ENCODE measurements around the gene HMCN2. TPM values are rescaled to one million over a fixed set of nuclear protein-coding genes. Genes with fewer than 3 reads are reported as not detected.

HMCN2 gene
- polyA plus RNA-seq, 2 of the 4 experiments (the other 2 are of a cell fraction) = 0.01 TPM; not detected in 1

DNA sequence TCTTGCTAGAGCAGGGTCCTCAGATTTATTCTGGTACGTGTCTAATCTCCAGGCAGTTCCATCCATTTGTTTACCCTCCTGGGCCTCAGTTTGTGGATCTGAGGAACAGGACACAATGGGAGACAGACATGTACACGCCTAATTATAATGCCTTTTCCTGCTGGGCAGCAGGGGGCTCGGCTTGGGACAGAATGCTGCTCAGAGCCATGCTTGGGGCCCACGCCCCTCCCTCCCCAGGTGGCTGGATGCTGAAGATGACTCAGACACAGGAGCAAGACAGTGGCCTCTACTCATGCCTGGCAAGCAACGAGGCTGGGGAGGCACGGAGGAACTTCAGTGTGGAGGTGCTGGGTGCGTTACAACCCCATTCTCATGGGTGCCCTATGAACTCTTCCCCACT lies 106.5 kb downstream of the HMCN2 start:
- CTCF ChIA-PET = interaction anchor here (0.8 kb wide), 1 partner anchor 132 kb away, joined by 3 read pairs; no protein-coding TSS in a partner anchor
- H3K27ac ChIP-seq = no peak overlapping the region
- WGBS (ENCODE audit: missing lambda C conversion rate) = 51% methylated on average over 6 of the region's 7 CpGs
- POLR2A ChIA-PET = no interaction called here
- TF ChIP-seq RNF2 (IDR thresholded peaks at IDR 0.05; ENCODE audit: borderline replicate concordance, low read depth) = no peak
- TF ChIP-seq, protein P1, sequence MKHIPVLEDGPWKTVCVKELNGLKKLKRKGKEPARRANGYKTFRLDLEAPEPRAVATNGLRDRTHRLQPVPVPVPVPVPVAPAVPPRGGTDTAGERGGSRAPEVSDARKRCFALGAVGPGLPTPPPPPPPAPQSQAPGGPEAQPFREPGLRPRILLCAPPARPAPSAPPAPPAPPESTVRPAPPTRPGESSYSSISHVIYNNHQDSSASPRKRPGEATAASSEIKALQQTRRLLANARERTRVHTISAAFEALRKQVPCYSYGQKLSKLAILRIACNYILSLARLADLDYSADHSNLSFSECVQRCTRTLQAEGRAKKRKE (CRISPR knock-in tag; IDR thresholded peaks at IDR 0.05; ENCODE audit: low read depth) = no peak
- TF ChIP-seq CBX2 (IDR thresholded peaks at IDR 0.05; ENCODE audit: borderline replicate concordance, low read depth) = no peak
- TF ChIP-seq HOXB5 (CRISPR knock-in tag; IDR thresholded peaks at IDR 0.05) = no peak
- no peak for TF ChIP-seq EHF (CRISPR knock-in tag; IDR thresholded peaks at IDR 0.05)
- no peak for TF ChIP-seq TP53 (CRISPR knock-in tag; IDR thresholded peaks at IDR 0.05)
- no peak for TF ChIP-seq CHD2 (IDR thresholded peaks at IDR 0.05; ENCODE audit: low read length, partially characterized antibody)
- no peak for TF ChIP-seq POLR2AphosphoS2 (conservative IDR thresholded peaks at IDR 0.05; ENCODE audit: low read length)
- TF ChIP-seq KDM1A (IDR thresholded peaks at IDR 0.05; ENCODE audit: low read depth) = no peak
- TF ChIP-seq FOSB (CRISPR knock-in tag; IDR thresholded peaks at IDR 0.05) = no peak
- no peak for TF ChIP-seq HOXB13 (CRISPR knock-in tag; IDR thresholded peaks at IDR 0.05; ENCODE audit: low read depth)
- TF ChIP-seq, protein P2, sequence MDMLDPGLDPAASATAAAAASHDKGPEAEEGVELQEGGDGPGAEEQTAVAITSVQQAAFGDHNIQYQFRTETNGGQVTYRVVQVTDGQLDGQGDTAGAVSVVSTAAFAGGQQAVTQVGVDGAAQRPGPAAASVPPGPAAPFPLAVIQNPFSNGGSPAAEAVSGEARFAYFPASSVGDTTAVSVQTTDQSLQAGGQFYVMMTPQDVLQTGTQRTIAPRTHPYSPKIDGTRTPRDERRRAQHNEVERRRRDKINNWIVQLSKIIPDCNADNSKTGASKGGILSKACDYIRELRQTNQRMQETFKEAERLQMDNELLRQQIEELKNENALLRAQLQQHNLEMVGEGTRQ (IDR thresholded peaks at IDR 0.05) = no peak
- no peak for TF ChIP-seq RARB (CRISPR knock-in tag; IDR thresholded peaks at IDR 0.05)
- TF ChIP-seq KDM5A (IDR thresholded peaks at IDR 0.05) = no peak
- no peak for TF ChIP-seq RCOR1 (IDR thresholded peaks at IDR 0.05; ENCODE audit: low read depth, low read length)
- no peak for TF ChIP-seq MAFK (IDR thresholded peaks at IDR 0.05; ENCODE audit: partially characterized antibody)
- no peak for TF ChIP-seq ESRRA (IDR thresholded peaks at IDR 0.05; ENCODE audit: borderline replicate concordance, low read length)
- no peak for TF ChIP-seq ZSCAN20 (CRISPR knock-in tag; IDR thresholded peaks at IDR 0.05)
- TF ChIP-seq ZFP36 (IDR thresholded peaks at IDR 0.05; ENCODE audit: borderline replicate concordance, partially characterized antibody) = no peak
- no peak overlapping the region for H3K4me2 ChIP-seq
- H3K9me3 ChIP-seq = no peaks in the 10 kb centered on the region
- ATAC-seq (no peak), FAIRE-seq (no peak), DNase-seq (ENCODE audit: low read depth in 1 of 2, low spot score in 1 of 2) (no peak)
- no peaks in the 10 kb centered on the region for H3K4me1 ChIP-seq
- no peak overlapping the region for H3K4me3 ChIP-seq

GRCh38 chr9:130373679-130374325 lies 108.2 kb downstream of the HMCN2 start:
- ATAC-seq (no peak), FAIRE-seq (no peak), DNase-seq (ENCODE audit: low read depth in 1 of 2, low spot score in 1 of 2) (no peak)
- Histone ChIP-seq H3K27ac (no peak overlapping the region), H3K4me3 (no peak overlapping the region), H3K4me2 (no peak overlapping the region), H3K9me3 (no peaks in the 10 kb centered on the region), H3K4me1 (no peaks in the 10 kb centered on the region)
- ChIA-PET CTCF (interaction anchor here (0.7 to 1.5 kb wide), 2 partner anchors 10 to 72 kb away, joined by 3 to 4 read pairs; no protein-coding TSS in a partner anchor), POLR2A (no interaction called here)
- TF ChIP-seq SREBF2 (IDR thresholded peaks at IDR 0.05) (no peak), NR3C1 (IDR thresholded peaks at IDR 0.05) (no peak), RNF2 (IDR thresholded peaks at IDR 0.05; ENCODE audit: borderline replicate concordance, low read depth) (no peak), FOXS1 (CRISPR knock-in tag; IDR thresholded peaks at IDR 0.05) (no peak), CHD2 (IDR thresholded peaks at IDR 0.05; ENCODE audit: low read length, partially characterized antibody) (no peak), BCL3 (IDR thresholded peaks at IDR 0.05) (no peak), MAZ (IDR thresholded peaks at IDR 0.05; ENCODE audit: borderline replicate concordance, low read depth, low read length) (no peak)
- TF ChIP-seq, protein P3, sequence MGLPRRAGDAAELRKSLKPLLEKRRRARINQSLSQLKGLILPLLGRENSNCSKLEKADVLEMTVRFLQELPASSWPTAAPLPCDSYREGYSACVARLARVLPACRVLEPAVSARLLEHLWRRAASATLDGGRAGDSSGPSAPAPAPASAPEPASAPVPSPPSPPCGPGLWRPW (IDR thresholded peaks at IDR 0.05) = no peak
- TF ChIP-seq, protein P4, sequence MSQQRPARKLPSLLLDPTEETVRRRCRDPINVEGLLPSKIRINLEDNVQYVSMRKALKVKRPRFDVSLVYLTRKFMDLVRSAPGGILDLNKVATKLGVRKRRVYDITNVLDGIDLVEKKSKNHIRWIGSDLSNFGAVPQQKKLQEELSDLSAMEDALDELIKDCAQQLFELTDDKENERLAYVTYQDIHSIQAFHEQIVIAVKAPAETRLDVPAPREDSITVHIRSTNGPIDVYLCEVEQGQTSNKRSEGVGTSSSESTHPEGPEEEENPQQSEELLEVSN (IDR thresholded peaks at IDR 0.05; ENCODE audit: borderline replicate concordance, low read depth) = no peak
- TF ChIP-seq, protein P5, sequence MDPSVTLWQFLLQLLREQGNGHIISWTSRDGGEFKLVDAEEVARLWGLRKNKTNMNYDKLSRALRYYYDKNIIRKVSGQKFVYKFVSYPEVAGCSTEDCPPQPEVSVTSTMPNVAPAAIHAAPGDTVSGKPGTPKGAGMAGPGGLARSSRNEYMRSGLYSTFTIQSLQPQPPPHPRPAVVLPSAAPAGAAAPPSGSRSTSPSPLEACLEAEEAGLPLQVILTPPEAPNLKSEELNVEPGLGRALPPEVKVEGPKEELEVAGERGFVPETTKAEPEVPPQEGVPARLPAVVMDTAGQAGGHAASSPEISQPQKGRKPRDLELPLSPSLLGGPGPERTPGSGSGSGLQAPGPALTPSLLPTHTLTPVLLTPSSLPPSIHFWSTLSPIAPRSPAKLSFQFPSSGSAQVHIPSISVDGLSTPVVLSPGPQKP (IDR thresholded peaks at IDR 0.05; ENCODE audit: low read depth, low read length) = no peak
- WGBS (ENCODE audit: missing lambda C conversion rate) = 34% methylated on average over 2 of the region's 2 CpGs
